Vagina (tissue), 2 donors: Measurements from ENCODE around the gene SLC39A11. TPM values are rescaled to one million over a fixed set of nuclear protein-coding genes. Genes with fewer than 3 reads are reported as not detected.

Source experiments
- DNase-seq, 2 donors: peaks; one replicate each; pipeline ENCODE4 v3.0.0-alpha.2; 2017; ENCODE audit errors: extremely low spot score in 2 of 2
- H3K27ac ChIP-seq: fragments of 200-600 bp; sonication (generic); one replicate; pipeline ENCODE4 v1.5.1; 2019
- H3K27me3 ChIP-seq: fragments of 200-600 bp; sonication (generic); one replicate; pipeline ENCODE4 v1.5.1; 2019
- H3K36me3 ChIP-seq, 2 donors: fragments of 200-600 bp; sonication (generic); one replicate each; pipeline ENCODE4 v1.5.1; 2017 to 2019
- H3K4me1 ChIP-seq: fragments of 200-600 bp; sonication (generic); one replicate; pipeline ENCODE4 v1.5.1; 2019
- H3K4me3 ChIP-seq, 2 donors: fragments of 200-600 bp; sonication (generic); 1 replicate in 1 of 2; 2 replicates in 1 of 2; pipeline ENCODE4 v1.5.1; 2016 to 2019
- H3K9me3 ChIP-seq: fragments of 200-600 bp; sonication (generic); one replicate; pipeline ENCODE4 v1.5.1; 2019
- POLR2A ChIP-seq, 2 donors: fragments of 450-650 bp; IDR thresholded peaks; one replicate each; pipeline ENCODE4 v1.6.1; 2017; ENCODE audit warnings: antibody characterized with exemption in 2 of 2, mild to moderate bottlenecking in 2 of 2, moderate library complexity in 2 of 2
- POLR2AphosphoS5 ChIP-seq, 2 donors: sonication (generic); formaldehyde crosslinking; IDR thresholded peaks; one replicate each; pipeline ENCODE4 v1.9.0; 2017; ENCODE audit warnings: antibody characterized with exemption in 2 of 2, mild to moderate bottlenecking in 2 of 2, low read depth in 1 of 2; ENCODE audit not compliant: insufficient read depth in 1 of 2
- intact Hi-C: fragments of 100-400 bp; cut with DNase I; formaldehyde crosslinking; loops from one replicate; pipeline ENCODE4 v1.15.1; 2023
- total RNA-seq: library from RNA; depleted of rRNA; stranded (reverse); fragments of >200 nt; gene quantifications from one replicate; pipeline ENCODE4 v1.2.3, GENCODE V29; 2016
- TF ChIP-seq, protein P1 (sequence below), 3 experiments: fragments of 450-650 bp in 2 of 3; fragments of 200-600 bp in 1 of 3; sonication (generic) in 1 of 3; IDR thresholded peaks; one replicate each; pipeline ENCODE4 v1.5.1; 2017 to 2019; ENCODE audit warnings: antibody characterized with exemption in 3 of 3, mild to moderate bottlenecking in 2 of 3, moderate library complexity in 2 of 3

SLC39A11 gene
- total RNA-seq, 1 donor from 2014 or later = 22.6 TPM

DNA sequence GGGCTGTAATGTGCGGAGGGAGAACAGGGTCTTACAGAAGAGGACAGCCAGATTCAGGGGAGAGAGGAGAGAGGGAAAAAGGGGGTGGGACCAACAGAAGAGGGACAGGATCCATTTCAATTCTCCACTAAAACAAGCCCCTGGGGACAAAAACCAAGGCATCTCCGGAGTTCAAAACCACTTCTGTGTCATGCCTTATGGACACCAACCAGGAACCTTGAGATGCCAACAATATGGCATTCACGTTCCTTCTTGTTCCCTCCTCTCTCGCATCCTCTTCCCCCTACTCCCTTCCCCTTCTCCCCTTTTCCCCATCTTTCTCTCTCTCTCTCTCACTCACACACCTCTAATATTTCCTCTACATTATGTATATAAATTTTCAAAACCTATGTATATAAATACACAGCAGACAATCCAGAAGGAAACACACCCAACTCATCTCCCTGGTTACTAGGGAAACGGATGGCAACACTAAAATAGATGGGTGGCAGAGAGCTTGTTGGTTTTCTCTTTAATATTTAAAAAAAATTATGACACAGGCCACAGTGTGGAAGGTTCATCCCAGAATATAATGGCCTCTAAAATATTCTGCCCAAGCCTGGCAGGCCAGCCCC, 123.1 kb downstream of the SLC39A11 start:
- intact Hi-C loops = no loop called here
- no peak overlapping the region for H3K4me3 ChIP-seq
- no peaks in the 10 kb centered on the region for H3K9me3 ChIP-seq
- TF ChIP-seq POLR2AphosphoS5 (IDR thresholded peaks at IDR 0.05; ENCODE audit: insufficient read depth in 1 of 2, low read depth in 1 of 2) = no peak
- no peak for TF ChIP-seq POLR2A (IDR thresholded peaks at IDR 0.05)
- TF ChIP-seq, protein P1, sequence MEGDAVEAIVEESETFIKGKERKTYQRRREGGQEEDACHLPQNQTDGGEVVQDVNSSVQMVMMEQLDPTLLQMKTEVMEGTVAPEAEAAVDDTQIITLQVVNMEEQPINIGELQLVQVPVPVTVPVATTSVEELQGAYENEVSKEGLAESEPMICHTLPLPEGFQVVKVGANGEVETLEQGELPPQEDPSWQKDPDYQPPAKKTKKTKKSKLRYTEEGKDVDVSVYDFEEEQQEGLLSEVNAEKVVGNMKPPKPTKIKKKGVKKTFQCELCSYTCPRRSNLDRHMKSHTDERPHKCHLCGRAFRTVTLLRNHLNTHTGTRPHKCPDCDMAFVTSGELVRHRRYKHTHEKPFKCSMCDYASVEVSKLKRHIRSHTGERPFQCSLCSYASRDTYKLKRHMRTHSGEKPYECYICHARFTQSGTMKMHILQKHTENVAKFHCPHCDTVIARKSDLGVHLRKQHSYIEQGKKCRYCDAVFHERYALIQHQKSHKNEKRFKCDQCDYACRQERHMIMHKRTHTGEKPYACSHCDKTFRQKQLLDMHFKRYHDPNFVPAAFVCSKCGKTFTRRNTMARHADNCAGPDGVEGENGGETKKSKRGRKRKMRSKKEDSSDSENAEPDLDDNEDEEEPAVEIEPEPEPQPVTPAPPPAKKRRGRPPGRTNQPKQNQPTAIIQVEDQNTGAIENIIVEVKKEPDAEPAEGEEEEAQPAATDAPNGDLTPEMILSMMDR (IDR thresholded peaks at IDR 0.05) = no peak
- no peaks in the 10 kb centered on the region for H3K27me3 ChIP-seq
- no peaks in the 10 kb centered on the region for H3K36me3 ChIP-seq
- H3K4me1 ChIP-seq = no peaks in the 10 kb centered on the region
- DNase-seq = no peak
- H3K27ac ChIP-seq = no peak overlapping the region

- no peaks in the 10 kb centered on the region for H3K4me1 ChIP-seq
- H3K9me3 ChIP-seq = no peaks in the 10 kb centered on the region
- no peaks in the 10 kb centered on the region for H3K36me3 ChIP-seq
- H3K4me3 ChIP-seq = no peak overlapping the region
- intact Hi-C loops = no loop called here
- DNase-seq = no peak
- no peaks in the 10 kb centered on the region for H3K27me3 ChIP-seq
- no peak overlapping the region for H3K27ac ChIP-seq
- TF ChIP-seq POLR2A (IDR thresholded peaks at IDR 0.05) (no peak), POLR2AphosphoS5 (IDR thresholded peaks at IDR 0.05; ENCODE audit: insufficient read depth in 1 of 2, low read depth in 1 of 2) (no peak)
- TF ChIP-seq, protein P1 (IDR thresholded peaks at IDR 0.05) = no peak
Observed at GRCh38 chr17:72968798-72969197, 123.7 kb downstream of the SLC39A11 start.

GRCh38 chr17:72967977-72968585, 124.4 kb downstream of the SLC39A11 start:
- intact Hi-C loops = no loop called here
- Histone ChIP-seq H3K36me3 (no peaks in the 10 kb centered on the region), H3K4me3 (no peak overlapping the region), H3K27me3 (no peaks in the 10 kb centered on the region), H3K9me3 (no peaks in the 10 kb centered on the region), H3K27ac (no peak overlapping the region), H3K4me1 (no peaks in the 10 kb centered on the region)
- no peak for TF ChIP-seq POLR2AphosphoS5 (IDR thresholded peaks at IDR 0.05; ENCODE audit: insufficient read depth in 1 of 2, low read depth in 1 of 2)
- no peak for TF ChIP-seq POLR2A (IDR thresholded peaks at IDR 0.05)
- TF ChIP-seq, protein P1 (IDR thresholded peaks at IDR 0.05) = no peak
- DNase-seq = no peak

DNA sequence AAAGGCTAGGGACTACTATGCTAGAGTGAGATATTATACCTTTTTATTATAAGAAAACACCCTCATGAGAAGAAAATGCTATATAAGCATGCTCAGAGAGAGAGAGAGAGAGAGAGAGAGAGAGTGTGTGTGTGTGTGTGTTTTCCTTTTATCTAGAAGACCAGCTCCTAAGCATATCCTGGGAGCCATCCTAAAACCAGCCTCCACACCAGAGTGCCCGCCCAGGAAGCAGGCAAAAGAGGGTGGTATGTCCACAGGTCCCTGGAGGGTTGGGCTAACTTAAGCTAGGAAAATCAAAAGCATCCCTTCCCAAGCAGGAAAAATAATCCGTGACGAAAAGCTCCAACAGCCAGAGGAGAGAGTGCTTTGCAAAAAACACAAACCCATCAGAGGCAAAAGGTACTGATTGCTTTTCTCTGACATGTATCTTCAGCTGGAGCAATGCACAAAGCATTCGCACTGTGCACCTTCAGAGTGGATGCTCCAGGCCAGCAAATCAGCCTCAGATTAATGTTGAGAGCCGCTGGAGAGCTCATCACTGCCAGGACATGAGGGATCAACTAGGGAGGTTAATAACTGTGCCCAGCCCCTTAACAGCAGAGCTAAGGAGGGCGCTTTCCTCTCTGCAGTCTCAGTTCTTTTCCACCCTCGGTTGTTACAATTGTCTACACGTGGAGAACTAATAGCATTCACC, 125.1 kb downstream of the SLC39A11 start:
- Histone ChIP-seq H3K4me1 (no peaks in the 10 kb centered on the region), H3K9me3 (no peaks in the 10 kb centered on the region), H3K27ac (no peak overlapping the region), H3K27me3 (no peaks in the 10 kb centered on the region), H3K36me3 (no peaks in the 10 kb centered on the region), H3K4me3 (no peak overlapping the region)
- TF ChIP-seq POLR2A (IDR thresholded peaks at IDR 0.05) (no peak), POLR2AphosphoS5 (IDR thresholded peaks at IDR 0.05; ENCODE audit: insufficient read depth in 1 of 2, low read depth in 1 of 2) (no peak)
- TF ChIP-seq, protein P1 (IDR thresholded peaks at IDR 0.05) = no peak
- intact Hi-C loops = no loop called here
- no peak for DNase-seq

GRCh38 chr17:72962106-72962505, 130.4 kb downstream of the SLC39A11 start:
- H3K4me1 ChIP-seq = no peaks in the 10 kb centered on the region
- no peak overlapping the region for H3K27ac ChIP-seq
- TF ChIP-seq, protein P1 (IDR thresholded peaks at IDR 0.05) = no peak
- TF ChIP-seq POLR2A (IDR thresholded peaks at IDR 0.05) = no peak
- TF ChIP-seq POLR2AphosphoS5 (IDR thresholded peaks at IDR 0.05; ENCODE audit: insufficient read depth in 1 of 2, low read depth in 1 of 2) = no peak
- no peak overlapping the region for H3K4me3 ChIP-seq
- no peaks in the 10 kb centered on the region for H3K27me3 ChIP-seq
- no peaks in the 10 kb centered on the region for H3K9me3 ChIP-seq
- intact Hi-C loops = no loop called here
- no peaks in the 10 kb centered on the region for H3K36me3 ChIP-seq
- no peak for DNase-seq
